Right lobe of liver (tissue), 4 donors: ENCODE results near the gene STON2.

ENCODE experiments used
- CTCF ChIP-seq, 4 donors: fragments of 200-600 bp in 3 of 4; fragments of 450-650 bp in 1 of 4; IDR thresholded peaks; one replicate each; pipeline versions ENCODE4 v1.5.1 to v1.8.0; 2016 to 2022; ENCODE audit warnings: antibody characterized with exemption in 4 of 4, mild to moderate bottlenecking in 2 of 4
- POLR2A ChIP-seq: fragments of 450-650 bp; IDR thresholded peaks from one replicate; pipeline ENCODE4 v1.6.1; 2017; ENCODE audit warnings: antibody characterized with exemption, mild to moderate bottlenecking
- donor health status: DM: no; HTN: no; CAD: no.
- donor health status: DM: no; HTN: no; CAD: no.
- donor health status: DM: no; HTN: yes; CAD: no.

GRCh38 chr14:81310606-81311005 is 89.5 kb downstream of the STON2 start:
- TF ChIP-seq POLR2A (no peak), CTCF (IDR thresholded peaks at IDR 0.05) (no peak)
